HG03469 (cell line): ENCODE measurements around the gene PHLPP2.
"Not testable (repeated sequence)": the region's sequence is repeated elsewhere in the genome, so short reads cannot be mapped to it uniquely, and the experiment has no call there.

Experiments used
- ATAC-seq: cut with Tn5 transposase; IDR thresholded peaks from one replicate; pipeline ENCODE4 v1.9.1; 2021; ENCODE audit warnings: mild to moderate bottlenecking, moderate library complexity, moderate number of reproducible peaks; ENCODE audit not compliant: unreplicated experiment

PHLPP2 gene

DNA sequence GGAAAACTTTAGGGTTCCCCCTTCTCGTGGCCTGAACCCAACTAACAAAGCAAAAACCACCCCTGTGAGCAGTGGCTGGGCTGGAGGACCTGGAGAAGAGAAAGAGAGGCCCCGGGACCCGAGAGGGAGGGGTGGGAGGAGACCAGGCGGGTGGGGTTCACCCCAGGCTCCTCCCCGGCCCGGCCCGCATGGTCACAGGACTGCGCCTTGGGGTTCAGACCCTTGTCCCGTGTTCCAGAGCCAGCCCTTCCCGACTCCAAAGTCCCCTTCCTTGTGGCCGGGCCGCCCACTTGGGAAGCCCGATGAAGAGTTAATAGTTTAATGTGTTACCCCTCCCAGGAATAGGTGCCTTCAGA is 97.7 kb downstream of the PHLPP2 start:
- no peak for ATAC-seq

DNA sequence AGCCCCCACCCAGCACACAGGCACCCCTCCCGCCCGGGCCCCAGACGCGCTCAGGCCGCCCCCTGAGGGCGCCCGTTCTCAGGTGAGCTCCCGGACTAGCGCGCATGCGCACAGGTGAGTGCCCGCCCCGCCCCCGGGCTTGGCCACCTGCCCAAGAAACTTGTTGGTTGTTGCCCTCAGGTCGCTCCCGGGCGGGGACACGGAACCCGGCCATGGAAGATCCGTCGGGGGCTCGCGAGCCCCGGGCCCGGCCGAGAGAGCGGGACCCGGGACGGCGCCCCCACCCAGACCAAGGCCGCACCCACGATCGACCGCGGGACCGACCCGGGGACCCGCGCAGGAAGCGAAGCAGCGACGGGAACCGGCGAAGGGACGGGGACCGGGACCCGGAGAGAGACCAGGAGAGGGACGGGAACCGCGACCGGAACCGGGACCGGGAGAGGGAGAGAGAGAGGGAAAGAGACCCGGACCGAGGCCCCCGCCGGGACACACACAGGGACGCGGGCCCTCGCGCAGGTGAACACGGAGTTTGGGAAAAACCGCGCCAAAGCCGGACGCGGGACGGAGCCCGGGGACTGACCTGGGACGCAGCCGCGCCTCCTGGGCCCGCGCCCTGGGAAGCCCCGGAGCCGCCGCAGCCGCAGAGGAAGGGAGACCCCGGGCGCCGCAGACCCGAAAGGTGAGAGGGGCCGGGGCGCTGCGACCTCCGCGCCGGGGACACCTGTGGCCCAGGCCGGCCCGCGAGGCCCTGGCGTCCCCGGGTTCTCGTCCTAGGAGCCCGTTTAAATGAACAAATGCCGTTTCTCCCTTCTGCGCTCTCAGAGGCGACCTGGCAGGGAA is 98.3 kb downstream of the PHLPP2 start, which contains the start of gene MARVELD3:
Gene MARVELD3 (plus strand): TSS at position 167 of the 840 bp plus-strand sequence. CDS start 46 bp downstream, at position 213.
- no peak for ATAC-seq

DNA sequence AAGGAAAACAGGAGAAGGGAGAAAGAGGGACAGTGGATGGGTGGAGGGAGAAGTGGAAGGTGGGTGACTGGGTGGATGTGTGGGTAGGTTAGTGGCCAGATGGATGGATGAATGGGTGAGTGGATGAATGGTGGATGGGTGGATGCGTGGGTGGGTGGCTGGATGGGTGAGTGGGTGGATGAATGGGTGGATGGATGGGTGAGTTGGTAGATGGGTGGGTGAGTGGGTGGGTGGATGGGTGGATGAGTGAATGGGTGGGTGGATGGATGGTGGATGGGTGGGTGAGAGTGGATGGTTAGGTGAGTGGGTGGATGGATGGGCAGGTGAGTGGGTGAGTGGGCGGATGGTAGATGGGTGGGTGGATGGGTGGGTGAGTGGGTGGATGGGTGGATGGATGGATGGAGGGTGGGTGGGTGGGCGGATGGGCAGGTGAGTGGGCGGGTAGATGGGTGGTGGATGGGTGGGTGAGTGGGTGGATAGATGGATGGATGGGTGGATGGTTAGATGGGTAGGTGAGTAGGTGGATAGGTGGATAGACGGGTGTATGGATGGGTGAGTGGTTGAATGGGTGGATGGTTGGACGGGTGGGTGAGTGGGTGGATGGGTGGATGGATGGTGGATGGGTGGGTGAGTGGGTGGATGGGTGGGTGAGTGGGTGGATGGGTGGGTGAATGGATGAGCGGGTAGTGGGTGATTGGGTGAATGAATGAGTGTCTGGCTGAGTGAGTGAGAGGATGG is 99.2 kb downstream of the PHLPP2 start:
- ATAC-seq: no peak

DNA sequence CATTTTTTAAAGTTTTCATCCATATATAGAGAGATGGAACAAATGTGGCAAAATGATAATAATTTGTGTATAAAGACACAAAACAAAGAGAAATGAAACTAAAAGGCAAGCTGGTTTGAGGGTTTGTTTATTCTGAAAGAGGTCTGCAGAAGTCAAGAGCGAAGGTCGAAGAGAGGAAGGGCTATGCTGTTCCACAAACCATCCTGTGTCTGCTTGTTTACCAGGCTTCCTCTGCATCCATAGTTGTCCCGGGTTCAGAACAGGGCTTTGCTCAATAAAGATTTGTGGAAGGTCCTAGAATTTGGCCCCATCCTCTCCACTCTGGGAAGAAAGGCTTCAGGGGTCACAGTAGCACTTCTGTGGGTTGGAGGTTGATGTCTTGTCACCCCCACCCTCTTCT is 100.9 kb downstream of the PHLPP2 start:
- ATAC-seq: no peak

DNA sequence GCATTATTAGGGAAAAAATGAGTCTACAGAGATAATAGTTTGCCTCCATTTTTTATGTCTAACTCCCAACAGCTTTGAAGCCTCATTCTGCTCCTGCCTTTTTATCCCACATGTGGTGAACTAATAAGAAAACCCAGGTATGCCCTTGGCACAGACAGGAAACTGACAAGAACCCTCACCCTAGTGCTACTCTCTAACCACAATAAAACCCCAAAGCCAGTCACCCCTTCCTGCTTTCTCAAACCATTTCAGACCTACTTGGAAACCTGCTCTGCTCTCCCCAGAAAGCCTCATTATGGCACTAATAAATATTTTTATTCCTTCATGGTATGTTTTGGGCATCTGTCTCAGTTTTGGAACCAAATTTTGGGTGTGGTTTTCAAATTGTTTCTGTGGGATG is 102.4 kb downstream of the PHLPP2 start:
- no peak for ATAC-seq

DNA sequence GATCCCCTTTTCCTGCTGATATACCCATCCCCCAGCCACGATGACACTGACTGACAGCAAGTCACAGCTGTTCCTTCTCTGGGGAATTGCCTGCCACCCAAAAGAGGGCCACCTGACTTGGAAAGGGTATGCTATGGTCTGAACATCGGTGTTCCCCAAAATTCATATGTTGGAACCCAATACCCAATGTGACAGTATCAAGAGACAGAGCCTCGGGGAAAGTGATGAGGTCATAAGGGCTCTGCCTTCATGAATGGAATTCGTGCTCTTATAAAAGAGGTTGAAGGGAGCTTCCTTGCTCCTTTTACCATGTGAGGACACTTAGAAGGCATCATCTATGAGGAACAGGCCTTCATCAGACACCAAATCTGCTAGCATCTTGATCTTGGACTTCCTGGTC is 106.1 kb downstream of the PHLPP2 start:
- no peak for ATAC-seq

DNA sequence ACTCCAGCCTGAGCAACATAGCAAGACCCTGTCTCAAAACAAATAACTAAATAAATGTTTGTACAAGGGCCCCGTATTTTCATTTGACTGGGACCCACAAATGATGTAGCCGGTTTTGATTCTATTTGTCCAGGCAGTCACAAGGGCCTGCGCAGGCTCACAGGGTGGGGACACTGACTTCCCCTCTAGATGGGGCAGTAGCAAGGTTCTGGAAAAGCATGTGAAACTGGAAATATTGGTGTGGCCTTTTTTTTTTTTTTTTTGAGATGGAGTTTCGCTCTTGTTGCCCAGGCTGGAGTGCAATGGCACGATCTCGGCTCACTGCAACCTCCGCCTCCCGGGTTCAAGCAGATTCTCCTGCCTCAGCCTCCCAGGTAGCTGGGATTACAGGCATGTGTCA is 109.5 kb downstream of the PHLPP2 start:
- ATAC-seq: not testable (repeated sequence)

DNA sequence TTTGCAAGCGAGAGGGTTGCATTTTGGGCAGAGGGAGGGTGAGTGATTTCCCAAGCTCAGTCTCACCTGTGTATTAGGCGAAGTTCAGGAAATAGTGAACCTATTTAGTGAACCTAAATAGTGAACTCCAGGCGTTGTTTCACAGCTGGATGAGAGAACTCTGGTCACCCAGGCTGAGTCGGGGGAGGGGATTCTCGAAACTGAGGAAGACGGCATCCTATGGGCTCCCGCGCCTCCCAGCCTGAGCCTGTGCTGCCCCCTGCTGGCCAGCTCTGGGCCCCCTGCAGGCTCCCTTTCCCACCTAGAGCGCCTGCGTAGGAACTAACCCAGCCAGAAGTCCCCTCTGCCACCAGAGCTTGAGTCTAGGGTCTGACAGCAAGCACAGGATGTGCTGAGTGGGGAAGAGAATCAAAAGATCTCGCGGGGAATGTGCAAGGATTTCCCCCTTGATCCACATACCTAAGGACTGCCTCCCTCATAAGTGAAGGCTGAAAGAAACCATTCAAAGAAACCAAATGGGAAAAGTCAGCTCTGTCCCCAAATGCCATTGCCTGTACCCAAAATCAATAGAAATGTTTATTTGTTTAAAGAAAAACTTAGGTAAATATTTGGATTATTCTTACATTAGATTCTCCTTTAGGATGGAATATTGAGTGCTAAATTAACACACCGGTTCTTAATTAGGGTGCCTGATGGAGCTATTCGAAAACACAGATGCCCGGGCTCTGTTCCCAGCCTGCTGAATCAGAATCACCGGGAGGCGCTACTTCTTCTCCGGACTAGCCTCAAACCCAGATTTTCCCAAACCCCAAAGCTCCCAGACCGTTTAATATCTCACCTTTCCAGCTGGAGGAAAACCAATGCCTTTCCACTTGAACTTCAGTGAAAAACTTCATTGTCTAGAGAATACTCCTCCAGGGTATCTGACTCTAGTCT is 113.3 kb downstream of the PHLPP2 start:
- ATAC-seq: no peak

DNA sequence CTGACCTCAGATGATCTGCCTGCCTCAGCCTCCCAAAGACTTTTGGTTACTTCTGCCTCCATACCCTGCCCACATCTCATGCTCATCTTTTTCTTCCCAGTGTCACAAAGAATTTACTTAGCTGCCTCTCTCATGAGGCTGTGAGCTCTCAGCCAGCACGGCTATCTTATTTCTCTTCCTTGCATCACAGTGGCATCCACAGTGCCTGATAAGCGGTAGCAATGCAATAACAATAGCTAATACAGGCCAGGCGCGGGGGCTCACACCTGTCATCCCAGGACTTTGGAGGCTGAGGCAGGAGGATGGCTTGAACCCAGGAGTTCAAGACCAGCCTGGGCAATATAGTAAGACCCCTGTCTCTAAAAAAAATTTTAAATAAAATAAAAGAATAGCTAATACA is 114.1 kb downstream of the PHLPP2 start:
- ATAC-seq: no peak

DNA sequence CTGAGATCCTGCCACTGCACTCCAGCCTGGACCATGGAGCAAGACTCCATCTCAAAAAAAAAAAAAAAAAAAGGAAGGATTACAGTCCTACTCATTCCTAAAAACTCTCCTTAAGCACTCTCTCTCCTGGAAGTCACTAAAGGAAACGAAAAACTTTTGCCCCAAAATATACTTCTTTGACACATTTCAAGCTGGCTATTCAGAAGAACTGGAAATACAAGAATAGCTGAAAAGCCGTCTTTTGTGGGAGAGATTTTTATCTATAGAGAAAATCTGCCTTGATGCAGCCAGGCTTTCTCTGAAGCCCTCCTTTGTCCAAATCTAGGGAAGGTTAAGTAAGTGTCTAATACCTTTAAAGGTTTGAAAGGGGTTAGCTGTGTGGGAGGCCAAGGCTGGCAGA is 115.4 kb downstream of the PHLPP2 start:
- ATAC-seq: no peak

DNA sequence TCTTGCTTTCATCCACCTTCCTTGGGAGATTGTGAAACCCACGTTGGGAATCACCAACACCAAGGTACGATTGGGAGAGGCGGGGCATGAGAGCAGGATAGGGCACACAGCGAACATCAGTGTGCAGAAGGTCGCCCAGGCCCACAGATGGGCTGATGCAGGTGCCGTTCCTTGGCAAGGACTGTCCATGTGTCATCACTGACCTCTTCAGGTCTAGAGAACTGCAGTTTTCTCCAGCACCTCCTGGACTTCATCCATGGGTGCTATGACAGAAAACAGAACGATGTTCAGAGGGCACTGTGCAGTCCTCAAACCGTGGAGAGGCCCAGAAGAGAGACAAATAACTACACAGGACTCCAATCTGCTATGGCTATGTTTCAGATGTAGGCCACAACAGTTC is 123.7 kb downstream of the PHLPP2 start:
- no peak for ATAC-seq

DNA sequence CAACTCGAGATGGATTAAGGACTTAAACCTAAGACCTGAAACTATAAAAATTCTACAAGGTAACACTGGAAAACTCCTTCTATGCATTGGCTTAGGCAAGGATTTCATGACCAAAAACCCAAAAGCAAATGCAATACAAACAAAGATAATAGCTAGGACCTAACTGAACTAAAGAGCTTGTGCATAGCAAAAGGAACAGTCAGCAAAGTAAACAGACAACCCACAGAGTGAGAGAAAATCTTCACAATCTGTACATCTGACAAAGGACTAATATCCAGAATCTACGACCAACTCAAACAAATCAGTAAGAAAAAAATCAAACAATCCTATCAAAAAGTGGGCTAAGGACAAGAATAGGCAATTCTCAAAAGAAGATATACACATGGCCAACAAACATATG is 126.1 kb downstream of the PHLPP2 start:
- not testable (repeated sequence) for ATAC-seq

DNA sequence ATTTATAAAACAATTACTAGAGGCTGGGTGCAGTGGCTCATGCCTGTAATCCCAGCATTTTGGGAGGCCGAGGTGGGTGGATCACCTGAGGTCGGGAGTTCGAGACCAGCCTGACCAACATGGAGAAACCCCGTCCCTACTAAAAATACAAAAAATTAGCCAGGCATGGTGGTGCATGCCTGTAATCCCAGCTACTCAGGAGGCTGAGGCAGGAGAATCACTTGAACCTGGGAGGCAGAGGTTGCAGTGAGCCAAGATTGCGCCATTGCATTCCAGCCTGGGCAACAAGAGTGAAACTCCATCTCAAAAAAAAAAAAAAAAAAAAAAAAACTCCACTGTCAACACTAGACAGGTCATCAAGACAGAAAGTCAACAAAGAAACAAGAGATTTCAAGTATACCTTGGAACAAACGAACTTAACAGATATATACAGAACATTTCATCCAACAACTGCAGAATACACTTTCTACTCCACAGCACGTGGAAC is 129.1 kb downstream of the PHLPP2 start:
- not testable (repeated sequence) for ATAC-seq
